ENCODE results near the gene LGMN.

DNA sequence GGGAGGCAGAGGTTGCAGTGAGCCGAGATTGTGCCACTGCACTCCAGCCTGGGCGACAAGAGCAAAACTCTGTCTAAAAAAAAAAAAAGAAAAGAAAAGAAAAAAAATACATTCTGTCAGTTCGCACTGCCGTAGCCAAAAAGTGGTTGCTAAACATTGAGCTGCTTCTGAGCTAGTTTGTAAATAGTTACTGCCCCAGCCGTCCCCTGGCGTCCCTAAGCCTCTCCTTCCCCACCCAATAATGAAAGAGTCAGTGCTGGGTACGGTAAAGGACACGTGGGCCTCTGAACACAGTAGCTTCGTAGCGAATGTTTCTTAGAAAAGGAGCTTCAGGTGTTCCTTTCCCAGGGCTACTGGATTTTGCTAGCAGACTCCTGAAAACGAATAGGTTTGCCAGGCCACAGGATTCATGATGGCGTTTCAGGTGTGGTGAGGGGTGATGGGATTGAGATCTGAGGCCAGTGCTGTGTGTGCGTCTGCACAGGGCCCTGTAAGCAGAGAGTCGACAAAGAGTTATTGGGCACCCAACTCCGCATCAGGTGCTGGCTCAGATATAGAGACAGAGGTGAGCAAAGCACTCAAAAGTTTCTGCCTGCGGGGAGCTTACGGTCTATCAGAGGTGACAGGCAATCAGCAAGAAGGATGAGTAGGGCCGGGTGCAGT is 94.1 kb downstream of the LGMN start:
- no peak for TF ChIP-seq POLR2A (IDR thresholded peaks at IDR 0.05; ENCODE audit: low read depth, low read length)
- no peak for TF ChIP-seq PAX5 (IDR thresholded peaks at IDR 0.05; ENCODE audit: insufficient read depth, low read length, severe bottlenecking)
- TF ChIP-seq POLR2AphosphoS5 (IDR thresholded peaks at IDR 0.05; ENCODE audit: low read depth, low read length): no peak
